Stimulated activated CD4-positive, alpha-beta T cell treated with anti-CD3 and anti-CD28 coated beads, Interleukin-15, amount 100 ng/mL, for 48 hours (primary cell): ENCODE results near the gene TMC4.
"Not testable (repeated sequence)": the region's sequence is repeated elsewhere in the genome, so short reads cannot be mapped to it uniquely, and the experiment has no call there.

ENCODE experiments used
- DNase-seq, 2 donors: peaks; one replicate each; pipeline ENCODE4 v3.0.0-alpha.2; 2020; ENCODE audit warnings: low read depth in 2 of 2

Gene TMC4, protein sequence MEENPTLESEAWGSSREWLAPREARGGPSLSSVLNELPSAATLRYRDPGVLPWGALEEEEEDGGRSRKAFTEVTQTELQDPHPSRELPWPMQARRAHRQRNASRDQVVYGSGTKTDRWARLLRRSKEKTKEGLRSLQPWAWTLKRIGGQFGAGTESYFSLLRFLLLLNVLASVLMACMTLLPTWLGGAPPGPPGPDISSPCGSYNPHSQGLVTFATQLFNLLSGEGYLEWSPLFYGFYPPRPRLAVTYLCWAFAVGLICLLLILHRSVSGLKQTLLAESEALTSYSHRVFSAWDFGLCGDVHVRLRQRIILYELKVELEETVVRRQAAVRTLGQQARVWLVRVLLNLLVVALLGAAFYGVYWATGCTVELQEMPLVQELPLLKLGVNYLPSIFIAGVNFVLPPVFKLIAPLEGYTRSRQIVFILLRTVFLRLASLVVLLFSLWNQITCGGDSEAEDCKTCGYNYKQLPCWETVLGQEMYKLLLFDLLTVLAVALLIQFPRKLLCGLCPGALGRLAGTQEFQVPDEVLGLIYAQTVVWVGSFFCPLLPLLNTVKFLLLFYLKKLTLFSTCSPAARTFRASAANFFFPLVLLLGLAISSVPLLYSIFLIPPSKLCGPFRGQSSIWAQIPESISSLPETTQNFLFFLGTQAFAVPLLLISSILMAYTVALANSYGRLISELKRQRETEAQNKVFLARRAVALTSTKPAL

DNA sequence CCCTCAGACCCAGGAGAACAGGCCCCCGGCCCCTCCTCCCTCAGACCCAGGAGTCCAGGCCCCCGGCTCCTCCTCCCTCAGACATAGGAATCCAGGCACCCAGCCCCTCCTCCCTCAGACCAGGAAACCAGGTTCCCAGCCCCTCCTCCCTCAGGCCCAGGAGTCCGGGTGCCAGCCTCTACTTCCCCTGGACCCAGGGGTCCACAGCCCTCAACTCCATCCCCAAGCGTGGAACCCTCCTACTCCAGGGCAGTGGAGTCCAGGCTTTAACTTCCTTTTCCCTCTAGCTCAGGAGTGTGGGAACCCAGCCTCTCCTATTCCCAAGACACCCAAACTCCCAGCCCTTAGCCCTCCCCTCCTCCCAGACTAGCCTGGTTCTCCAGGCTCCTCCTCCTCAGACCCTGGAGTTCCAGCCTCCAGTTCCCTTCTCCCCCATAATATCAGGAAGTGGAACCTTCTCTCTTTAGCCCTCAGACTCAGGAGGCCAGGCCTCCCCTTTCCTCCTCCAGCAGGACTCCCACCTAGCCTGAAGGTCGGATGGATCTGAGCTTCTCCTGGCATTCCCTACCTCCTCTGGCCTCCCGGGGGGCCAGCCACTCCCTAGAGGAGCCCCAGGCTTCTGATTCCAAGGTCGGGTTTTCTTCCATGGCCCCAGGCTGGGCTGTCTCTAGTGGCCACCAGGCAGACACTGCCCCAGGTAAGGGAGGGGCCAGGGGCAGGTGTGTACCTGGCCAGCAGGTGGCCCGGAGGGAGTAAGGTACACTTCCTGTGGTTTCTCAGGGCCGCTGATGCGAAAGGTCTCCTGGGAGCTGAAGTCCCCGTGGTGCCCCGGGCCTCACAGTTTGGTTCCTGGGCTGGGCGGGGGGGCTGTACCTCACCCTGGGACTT lies at the start of gene TMC4:
TSS of gene TMC4 (minus strand) at position 690 of the 888 bp plus-strand sequence. CDS start at position 647, 43 bp downstream.
- no peak for DNase-seq

DNA sequence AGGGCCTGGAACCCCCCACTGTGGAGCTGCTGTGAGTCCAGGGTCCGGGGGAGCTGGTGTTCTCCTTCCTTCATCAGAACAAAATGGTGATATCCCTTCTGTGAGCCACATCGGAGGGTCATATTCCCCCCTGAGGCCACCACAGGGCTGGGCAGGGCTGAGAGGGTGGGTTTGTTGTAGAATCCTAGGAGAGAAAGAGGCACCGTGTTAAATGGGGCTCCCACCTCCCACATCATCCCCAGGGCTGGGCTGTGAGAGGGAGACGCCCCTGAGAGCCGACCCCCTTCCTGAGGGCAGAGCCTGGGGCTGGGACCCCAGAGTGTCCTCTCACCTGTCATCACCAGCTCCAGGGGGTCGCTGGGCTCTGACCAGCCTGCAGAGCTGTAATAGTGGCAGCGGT lies 49.0 kb upstream of the TMC4 start:
- not testable (repeated sequence) for DNase-seq

DNA sequence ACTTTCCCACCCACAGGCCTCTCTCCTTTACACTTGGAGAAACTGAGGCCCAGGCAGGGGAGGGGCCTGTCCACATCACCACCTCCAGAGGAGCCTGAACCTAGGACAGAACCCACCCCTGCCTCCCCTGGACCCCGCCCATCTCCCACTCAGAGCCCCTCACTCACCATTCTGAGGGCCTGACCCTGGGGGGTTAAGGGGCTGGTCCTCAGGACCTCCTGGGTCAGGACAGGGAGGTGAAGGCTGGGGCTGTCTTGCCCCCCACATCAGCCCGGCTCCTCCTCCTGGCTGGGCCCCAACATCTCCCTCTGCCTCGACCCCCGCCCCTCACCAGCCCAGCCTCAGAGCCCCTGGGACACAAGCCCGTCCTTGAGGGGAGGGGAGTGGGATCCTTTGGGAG lies 46.7 kb upstream of the TMC4 start:
- not testable (repeated sequence) for DNase-seq

DNA sequence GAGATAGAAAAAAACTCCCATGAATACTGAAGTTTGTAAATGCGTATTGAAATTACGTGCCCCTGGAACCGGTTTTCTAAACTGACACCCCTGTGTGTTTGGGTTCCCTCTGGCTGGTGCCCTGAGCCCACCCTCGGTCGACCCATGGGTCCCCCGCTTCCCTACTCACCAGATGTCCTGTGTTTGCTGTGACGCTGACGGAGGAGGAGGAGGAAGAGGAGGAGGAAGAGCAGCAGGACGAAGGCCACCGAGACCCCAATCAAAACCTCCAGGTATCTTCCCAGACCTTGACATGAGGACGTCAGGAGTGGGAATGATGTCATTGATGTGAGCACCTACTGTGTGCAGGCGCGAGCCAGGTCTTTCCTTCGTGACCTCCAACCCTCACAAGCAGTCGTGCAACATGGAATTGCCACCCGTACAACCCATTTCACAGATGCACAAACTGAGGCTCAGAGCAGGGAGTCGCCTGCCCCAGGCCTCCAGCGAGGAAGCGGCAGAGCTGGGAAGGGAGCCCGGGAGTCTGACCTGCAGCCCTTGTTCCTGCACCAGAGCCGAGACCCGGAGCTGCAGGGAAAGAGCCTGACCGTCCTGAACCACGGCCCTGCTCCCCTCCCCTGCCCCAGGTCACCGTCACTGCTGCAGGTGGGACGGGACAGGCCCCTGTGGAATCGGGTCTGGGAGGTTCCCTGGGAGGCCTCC lies 46.2 kb upstream of the TMC4 start:
- no peak for DNase-seq

DNA sequence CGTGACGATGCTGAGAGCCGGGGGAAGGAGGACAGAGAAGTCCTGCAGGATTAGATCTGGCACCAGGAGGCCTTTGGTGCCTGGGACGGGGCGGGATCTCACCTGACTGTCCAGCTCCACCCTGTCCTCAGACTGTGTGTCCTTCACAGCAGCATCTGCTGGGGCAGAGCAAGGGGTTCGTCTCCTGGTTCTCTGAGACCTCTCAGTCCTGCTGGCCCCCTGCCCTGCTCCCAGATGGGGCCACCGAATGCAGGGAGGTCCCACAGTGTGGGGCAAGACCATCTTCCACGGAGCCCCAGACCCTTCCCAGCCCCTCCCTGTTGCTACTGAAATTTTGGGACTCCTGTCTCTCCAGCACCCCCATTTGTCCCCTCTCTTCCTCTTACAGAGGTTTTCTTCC lies 45.3 kb upstream of the TMC4 start:
- no peak for DNase-seq

DNA sequence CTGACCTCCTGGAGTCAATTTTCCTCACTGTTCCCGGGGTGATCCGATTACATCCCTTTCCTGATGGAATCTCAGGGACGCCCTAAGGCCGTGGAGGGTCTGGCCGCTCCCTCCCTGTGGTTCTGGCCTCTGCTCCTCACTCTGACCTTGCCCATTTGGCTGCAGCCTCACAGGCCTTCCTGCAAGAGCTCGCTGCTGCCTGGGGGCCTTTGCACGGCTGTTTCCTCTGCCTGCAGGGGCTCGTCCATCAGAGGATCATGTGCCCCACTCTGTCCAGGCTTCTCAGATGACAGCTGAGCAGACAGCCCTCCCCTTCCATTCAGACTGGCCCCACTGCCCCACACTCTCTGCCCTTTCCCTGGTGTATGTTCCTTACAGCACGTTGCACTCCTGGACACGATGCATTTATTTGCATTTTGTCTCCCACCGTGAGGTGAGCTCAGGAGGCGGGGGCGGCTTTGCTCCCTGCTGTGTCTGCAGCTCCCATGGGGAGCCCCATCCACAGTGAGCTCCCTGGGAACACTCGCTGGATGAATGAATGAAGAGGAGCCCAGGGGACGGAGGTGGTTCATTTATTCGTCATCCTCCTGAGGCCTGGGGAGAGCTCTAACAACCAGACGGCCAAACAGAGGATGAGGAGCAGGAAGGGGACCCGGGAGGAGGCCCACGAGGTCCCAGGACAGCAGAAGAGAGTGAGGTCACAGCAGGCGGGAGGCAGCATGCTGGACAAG lies 44.7 kb upstream of the TMC4 start:
- DNase-seq, result not testable (repeated sequence)

DNA sequence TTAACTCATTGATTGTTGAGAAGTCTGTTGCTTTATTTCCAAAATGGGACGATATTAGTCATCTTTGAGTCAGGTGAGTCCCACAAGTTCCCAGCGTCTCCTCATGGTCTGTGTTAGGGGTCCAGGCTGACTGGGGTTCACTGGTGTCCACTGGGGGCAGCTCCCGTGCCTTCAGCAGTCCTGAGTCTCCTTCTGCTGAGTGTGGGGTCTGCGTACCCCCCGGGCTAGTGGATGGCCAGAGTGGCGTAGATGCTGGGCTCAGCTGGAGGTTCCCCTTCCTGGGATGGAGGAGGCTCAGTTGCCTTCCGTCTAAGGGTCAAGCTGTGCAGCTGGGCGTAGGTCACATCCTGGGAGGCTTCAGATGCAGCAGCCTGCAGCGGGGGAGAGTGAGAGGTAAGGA lies 43.9 kb upstream of the TMC4 start:
- DNase-seq, result no peak

DNA sequence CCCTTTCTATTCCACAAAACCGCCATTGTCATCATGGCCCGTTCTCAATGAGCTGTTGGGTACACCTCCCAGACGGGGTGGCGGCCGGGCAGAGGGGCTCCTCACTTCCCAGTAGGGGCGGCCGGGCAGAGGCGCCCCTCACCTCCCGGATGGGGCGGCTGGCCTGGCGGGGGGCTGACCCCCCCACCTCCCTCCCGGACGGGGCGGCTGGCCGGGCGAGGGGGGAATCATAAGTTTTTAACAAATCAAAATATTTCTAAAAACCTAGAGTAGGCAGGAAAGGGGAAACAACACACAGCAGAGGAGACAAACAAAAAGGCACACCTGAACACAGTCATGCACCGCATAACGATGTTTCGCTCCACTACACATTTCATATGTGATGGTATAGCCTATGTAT lies 41.8 kb upstream of the TMC4 start:
- not testable (repeated sequence) for DNase-seq

DNA sequence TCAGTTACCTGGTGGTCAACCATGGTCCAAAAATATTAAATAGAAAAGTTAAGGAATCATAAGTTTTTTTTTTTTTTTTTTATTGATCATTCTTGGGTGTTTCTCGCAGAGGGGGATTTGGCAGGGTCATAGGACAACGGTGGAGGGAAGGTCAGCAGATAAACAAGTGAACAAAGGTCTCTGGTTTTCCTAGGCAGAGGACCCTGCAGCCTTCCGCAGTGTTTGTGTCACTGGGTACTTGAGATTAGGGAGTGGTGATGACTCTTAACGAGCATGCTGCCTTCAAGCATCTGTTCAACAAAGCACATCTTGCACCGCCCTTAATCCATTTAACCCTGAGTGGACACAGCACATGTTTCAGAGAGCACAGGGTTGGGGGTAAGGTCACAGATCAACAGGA lies 41.3 kb upstream of the TMC4 start:
- DNase-seq, result not testable (repeated sequence)

DNA sequence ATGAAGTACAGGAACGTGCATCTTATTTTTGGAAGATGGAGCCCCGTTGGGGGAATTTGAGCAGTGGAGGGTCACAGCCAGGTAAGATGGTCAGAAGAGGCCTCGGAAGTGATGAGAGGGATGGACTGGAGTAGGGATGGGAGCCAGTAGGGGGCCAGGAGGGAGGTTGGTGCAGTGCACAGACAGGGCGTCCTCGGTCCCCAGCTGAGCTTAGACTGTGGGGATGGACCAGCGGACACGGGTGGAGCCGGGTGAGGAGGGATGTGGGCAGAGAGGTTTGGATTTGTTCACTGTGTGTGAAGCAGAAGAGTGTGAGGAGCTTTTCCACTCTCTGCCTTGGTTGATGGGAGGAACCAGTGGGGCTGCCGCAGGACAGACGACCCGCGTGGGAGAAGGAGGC lies 38.3 kb upstream of the TMC4 start:
- DNase-seq, result no peak

DNA sequence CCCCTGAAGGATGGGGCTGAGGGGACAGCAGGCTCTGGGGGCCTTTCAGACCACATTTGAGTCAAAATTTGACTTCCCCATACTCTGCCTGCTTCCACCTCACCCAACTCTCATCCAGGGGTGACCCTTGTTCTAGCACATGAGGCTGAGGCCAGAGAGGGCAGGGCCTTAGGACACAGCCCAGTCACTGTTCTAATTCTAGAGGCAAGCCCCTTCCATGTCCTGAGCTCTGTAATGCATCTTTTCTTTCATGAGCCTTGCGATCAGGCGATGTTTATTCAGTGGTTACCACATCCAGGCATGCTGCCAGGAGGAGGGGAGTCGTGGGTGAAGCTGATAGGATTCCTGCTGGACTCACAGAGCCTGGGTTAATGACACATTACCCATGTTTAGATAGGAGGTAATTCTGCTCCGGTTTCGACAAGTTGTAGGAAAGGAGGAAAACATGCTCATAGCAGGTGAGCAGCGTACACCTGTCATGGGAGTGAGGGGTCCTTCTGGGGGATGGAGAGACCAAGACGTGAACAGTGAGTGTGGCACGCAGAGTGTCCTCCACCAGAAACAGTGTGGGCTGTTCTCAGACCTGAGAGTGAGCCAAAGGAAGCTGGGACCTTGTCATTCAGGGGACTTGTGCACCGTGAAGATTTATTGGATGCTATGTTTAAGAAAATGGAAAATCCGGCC lies 37.0 kb upstream of the TMC4 start:
- no peak for DNase-seq

DNA sequence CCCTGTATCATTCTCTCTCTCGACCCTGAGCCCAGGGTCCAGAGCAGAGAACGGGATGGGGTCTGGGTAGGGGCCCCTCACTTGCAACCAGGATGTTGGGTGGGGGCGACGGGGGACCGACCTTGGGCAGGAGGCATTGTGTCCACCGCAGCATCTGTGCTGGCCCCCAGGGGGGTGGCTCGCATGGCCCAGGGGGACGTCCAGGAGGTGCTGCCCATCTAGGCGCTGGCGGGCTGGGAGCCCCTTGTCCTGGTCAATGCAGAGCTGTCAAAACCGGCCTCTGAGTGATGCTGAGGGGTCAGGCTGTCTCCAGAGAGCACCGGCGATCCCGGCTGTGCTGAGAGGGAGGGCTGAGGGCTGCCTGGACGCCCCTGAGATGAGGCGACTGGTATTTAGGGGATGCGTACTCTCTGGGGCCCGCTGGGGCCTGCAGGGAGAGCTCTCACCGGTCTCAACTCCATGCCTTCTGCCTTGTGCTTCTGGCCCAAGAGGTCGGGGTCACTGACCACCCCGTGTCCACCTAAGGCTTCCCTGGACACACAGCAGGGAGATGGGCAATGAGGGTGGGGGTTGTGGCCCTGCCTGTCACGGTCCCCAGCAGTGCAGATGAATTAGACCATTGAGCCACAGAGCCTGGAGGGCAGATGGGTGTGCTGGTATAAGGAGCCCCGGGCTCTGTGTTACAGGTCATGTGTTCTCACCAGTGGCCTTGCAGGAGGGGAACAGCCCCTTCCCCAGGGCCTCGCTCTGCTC lies 36.3 kb upstream of the TMC4 start:
- DNase-seq, result no peak

DNA sequence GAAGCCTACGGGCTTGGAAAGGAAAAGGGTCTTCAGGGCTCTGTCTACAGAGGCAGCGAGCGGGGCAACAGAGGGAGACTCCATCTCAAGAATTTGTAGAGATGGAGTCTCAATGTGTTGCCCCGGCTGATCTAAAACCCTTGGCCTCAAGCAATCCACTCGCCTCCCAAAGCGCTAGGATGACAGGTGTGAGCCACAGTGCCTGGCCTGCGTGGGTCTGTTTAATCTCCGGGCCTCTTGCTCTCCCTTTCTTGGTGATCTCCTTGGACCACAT lies 35.8 kb upstream of the TMC4 start:
- DNase-seq, result no peak

DNA sequence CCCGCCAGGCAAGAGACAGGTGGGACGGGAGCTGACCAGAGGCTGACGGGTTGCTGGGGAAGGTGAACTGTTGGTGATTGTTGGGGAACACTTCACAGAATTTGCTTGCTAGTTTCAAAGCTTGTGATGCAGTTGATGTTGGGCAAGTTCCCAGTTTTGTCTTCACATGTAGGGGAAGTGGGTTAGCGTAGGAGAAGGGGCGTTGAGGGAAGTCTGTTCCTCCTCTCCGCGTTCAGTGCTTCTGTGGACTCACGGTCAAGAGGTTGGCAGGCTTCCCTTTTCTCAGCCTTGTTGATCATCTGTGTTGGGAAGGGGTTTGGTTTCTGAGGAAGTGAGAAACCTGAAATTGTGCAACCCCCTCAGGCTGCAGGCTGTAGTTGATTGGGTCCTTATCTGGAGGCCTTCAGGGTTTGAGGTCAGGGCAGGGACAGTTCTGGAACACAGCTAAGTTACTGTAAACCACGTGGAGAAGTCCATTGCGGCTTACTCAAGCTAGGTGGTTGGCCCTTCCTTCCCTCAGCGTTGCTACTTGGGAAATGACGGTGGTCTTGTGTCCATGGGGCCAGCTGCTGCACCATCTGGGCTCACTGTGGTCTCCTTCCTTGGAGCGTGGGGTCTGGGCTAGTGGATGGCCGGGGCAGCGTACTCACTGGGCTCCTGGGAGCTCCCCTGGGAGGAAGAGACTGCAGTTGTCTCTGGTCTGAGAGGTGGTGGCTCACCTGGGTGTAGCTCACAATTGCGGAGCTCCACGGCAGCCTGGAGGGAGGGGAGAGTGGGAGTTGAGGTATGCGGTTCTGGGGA lies 35.2 kb upstream of the TMC4 start:
- DNase-seq, result peak; percentile 41 to 58

DNA sequence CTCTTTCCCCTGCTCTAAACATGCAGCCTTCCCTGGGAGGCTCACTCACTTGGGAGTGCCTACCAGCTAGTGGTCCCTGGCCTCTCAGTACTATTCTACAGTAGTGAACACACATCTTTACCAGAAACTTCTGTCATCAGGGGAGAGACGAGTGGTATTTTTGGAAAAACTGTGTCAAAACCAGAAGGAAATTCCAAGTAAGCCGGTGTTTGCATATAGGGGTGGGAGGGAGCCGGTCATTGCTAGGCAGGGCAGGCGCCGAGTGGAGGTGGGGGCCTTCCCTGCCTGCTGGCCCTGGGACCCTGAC lies 34.7 kb upstream of the TMC4 start:
- DNase-seq, result no peak

DNA sequence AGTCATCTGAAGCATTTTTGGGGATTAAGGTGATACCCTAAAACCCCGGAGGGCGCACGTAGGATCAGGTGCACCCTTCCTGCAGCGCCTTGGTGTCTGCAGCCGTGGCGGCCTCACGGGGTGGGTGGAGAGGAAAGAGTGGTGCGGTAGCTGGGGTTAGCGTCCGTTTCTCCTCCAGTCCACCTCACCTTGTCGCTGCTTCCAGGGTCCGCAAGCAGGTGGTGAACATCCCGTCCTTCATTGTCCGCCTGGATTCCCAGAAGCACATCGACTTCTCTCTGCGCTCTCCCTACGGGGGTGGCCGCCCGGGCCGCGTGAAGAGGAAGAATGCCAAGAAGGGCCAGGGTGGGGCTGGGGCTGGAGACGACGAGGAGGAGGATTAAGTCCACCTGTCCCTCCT lies 34.2 kb upstream of the TMC4 start:
- DNase-seq, result not testable (repeated sequence)

DNA sequence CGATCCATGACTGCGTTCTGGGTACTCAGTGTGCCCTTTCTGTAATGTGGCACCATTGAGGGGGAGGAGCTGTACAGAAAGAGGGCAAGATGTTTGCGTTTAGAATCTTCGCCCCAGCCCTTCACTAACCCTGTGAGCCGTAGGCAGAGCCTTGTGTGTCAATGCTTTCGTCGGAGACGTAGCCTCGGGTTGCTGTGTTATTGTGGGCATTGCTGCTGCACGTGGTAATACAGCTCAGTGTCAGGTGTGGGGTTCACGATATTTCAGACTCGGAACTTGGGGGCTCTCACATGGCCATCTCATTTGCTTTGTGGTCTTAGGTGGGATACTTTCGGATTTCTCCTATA lies 33.8 kb upstream of the TMC4 start:
- no peak for DNase-seq

DNA sequence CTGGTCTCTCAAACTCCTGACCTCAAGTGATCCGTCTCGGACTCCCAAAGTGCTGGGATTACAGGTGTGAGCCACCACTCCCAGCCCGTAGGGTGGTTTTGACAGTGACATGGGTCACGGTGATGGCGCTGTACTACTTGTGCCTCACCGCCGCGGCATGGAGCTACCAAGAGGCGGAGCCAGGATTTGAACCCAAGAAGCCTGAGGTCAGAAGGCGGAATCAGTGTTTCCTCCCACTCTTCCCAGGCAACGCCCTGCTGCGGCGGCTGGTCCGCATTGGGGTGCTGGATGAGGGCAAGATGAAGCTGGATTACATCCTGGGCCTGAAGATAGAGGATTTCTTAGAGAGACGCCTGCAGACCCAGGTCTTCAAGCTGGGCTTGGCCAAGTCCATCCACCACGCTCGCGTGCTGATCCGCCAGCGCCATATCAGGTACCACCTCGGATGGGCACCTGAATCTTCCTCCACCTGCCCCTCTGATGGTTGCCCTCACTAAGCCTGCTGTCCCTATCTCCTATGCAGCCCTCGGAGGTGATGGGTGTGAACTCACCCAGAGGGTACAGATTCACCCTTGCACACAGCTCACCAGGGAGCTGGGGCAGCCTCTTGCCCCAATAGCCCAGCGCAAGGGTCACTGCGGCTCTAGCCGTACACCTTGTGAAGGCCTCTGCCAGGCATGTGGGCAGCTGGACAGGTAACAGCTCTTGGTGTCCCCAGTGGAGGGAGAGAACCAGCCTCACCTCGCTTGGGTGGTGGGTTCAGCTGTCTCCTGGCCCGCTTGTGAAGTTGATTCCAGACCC lies 33.3 kb upstream of the TMC4 start:
- no peak for DNase-seq
